GM12874 (cell line): ENCODE results near the gene PHETA1.

Source experiments
- TF ChIP-seq, protein P1 (sequence below): IDR thresholded peaks from 2 replicates; pipeline ENCODE4 v1.5.1; 2011; ENCODE audit warnings: low read depth, mild to moderate bottlenecking, control low read depth, low read length, moderate library complexity; ENCODE audit not compliant: insufficient read depth

PHETA1 gene

DNA sequence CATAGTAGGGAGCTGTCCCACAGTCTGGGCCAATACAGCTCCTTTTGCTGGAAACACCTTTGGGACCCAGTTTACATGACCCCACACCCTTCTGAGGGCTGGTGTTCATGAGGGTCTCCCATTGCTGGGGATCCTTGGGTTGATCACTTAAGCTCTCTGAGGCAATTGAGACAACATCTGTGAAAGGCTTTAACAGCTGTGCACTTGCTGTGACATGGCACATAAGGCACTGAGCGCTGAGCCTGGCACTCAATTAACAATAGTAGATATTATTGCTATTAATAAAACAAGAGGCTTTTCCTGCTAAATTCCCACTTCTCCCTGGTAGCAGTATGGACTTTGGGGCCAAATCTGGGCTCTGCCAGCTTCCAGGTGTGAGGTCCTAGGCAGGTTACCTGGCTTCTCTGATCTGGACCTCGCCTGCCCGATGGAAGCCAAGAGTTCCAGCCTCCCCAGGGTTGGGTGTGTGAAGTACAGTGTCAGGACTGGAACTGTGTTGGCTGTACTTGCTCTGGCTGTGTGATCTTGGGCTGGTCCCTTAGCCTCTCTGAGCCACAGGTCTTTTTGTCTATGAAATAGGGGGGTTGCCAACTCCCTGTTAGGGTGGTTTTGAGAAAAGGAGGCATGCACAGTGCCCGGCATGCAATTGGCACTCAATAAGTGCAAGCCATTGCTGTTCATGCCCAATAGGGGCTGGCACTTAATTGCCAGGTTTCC, 39.9 kb upstream of the PHETA1 start:
- TF ChIP-seq, protein P1, sequence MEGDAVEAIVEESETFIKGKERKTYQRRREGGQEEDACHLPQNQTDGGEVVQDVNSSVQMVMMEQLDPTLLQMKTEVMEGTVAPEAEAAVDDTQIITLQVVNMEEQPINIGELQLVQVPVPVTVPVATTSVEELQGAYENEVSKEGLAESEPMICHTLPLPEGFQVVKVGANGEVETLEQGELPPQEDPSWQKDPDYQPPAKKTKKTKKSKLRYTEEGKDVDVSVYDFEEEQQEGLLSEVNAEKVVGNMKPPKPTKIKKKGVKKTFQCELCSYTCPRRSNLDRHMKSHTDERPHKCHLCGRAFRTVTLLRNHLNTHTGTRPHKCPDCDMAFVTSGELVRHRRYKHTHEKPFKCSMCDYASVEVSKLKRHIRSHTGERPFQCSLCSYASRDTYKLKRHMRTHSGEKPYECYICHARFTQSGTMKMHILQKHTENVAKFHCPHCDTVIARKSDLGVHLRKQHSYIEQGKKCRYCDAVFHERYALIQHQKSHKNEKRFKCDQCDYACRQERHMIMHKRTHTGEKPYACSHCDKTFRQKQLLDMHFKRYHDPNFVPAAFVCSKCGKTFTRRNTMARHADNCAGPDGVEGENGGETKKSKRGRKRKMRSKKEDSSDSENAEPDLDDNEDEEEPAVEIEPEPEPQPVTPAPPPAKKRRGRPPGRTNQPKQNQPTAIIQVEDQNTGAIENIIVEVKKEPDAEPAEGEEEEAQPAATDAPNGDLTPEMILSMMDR: no peak

DNA sequence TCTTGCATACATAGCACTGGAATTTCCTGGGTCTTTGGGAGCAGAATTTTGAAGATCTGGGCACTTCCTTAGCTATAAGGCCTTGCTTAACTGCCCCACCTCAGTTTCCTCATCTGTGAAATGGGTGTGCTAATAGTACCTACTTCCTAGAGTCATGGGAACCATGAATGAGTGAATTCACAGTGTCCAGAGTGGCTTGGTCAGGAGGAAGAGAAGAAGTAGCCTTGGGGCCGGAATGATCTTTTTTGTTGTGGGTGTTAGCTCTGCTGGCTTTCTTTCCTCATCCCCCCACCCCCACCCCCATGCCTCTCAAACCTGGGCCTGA, 39.2 kb upstream of the PHETA1 start:
- TF ChIP-seq, protein P1: no peak

DNA sequence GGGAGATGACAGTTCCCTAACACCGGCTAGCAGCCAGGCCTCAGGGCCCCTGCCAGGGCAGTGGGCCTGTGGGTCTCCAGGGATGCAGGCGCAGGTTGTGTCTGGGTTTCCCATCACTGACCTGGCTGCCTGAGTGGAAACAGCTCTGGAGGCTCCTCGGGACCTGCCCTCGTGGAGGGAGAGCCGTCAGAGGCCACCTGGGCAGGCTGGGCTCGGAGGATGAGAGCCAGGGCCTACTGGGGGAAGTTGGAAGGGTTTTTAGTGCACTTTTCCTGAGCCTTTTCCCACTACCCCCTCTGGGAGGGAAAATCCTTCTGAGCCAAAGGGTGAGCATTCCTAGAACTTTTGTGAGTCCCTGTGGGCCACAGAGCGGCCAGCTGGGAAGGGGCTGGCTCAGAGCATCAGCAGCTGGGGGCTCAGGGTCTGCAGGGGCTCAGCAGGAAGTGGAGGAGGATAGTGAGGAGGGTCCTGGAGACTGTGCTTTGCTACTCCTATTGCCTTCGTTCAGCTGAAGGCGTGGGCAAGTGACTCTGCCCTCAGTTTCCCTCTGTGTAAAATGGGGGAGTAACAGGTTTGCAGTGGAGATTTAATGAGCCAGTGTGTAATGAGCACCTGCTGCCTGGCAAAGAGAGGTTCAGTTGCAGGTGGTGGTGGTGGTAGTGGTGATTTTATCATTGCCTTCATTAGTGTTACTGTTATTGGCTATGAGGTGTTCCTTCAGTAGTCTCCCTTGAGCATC, 38.7 kb upstream of the PHETA1 start:
- TF ChIP-seq, protein P1: no peak

DNA sequence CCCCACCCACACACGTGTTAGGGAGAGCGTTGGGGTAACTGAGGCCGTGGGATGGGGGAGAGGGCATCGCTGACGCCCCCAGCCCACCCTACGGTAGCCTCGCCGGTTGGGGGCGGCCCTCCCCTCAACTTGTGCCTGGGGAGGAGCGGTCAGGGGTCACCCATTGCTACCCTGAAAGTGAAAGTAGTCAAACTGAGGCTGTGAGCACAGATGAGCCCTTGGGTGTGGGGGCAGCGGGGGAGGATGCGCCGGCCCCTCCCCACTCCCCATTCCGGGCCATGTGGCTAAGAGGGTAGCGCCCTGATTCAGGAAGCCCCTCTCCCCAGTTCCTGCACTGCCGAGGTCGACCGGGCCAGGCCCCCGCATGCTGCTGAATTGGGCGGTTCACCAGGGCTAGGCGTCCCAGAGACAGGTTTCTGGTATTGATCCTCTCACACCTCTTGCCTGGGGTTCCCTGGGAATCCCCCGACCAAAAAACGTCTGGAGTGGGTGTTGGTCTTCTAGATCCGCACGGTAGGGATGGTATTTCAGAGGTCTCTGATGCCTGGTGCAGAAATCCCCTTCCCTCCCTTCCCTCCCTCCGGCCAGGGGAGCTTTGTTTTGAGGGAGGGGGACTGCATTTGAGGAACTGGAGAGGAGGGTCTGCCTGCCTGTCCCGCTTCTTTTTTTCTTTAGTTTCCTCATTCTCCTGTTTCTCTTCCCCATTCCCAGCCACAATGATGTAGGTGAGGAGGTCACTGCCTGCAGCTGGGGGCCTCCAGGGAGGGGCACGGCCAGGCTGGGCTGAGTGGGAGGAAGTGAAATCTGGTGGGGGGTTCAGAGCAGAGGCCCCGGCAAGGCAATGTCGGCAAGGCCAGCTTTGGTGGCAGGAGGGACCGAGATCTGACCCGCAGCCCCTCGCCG, 37.8 kb upstream of the PHETA1 start:
- TF ChIP-seq, protein P1: no peak

DNA sequence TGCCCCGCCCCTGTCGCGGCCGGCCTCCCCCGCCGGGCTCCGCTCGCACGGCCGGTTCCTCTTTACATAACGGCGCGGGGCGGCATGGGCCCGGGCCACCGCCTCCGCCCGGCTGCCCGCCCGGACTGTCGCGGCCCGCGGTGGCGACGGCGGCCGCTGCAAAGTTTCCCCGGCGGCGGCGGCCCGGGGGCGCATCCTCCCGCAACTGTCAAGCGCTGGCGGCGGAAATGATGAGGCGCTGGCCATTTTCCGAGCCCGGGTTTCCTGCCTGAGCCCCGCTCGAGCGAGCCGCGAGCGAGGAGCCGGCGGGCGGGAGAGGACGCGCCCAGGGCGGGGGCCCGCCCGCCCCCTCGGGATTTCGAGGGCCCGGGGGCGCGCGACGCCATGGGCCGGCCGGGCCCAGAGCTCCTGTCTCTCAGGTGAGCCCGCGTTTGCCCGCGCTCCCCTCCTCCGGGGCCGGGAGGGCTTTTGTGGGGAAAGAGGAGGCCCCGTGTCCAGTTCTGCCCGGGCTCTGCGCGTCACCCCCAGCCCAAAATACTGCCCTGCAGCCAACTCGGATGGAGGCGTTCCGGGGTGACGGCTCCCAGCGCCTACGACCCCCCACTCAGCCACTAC, 37.1 kb upstream of the PHETA1 start, which contains the start of gene SH2B3:
TSS of gene SH2B3 (plus strand) at position 65 of the 615 bp plus-strand sequence. CDS start 12,223 bp downstream, outside the sequence.
- TF ChIP-seq, protein P1: no peak

DNA sequence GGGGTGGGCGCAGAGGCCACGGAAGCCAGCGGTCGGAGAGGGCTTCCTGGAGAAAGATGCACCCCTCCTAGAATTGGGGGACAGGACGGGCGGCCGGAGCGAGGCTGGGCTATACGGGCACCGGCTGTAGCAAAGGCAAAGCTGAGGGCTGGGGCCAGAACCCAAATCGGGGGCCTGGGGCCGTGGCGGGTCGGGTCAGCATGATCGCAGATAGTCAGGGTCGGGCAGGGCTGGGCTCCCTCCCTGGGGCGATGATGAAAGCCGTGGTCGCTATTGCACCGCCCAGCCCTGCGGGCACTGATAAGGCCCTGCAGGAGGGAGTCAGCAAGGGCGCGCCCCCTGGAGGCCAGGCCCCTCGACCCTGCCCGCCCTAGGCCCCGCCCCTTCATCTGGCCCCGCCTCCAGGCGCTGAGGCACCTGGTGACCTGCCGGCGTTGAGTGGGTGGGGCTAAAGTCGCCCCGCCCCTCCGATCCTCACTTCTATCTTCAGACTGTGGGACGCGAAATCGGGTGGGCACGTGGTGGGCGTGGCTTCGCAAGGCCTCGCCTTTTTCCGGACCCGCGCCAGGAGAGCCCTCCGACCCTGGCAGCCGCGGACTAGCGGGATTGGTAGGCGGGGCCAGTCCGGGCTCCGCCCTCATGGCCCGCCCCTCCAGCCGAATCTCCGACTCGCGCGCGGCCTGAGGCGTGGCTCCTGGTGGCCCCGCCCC, 36.4 kb upstream of the PHETA1 start:
- TF ChIP-seq, protein P1: peak; percentile 79
